Activated B cell treated with CpG ODN at 0.5 μM for 24 hours (primary cell): Measurements from ENCODE around the gene SRRM4. TPM values are rescaled to one million over a fixed set of nuclear protein-coding genes. Genes with fewer than 3 reads are reported as not detected.

Experiments used
- ATAC-seq: fragments of 200-7000 bp; cut with Tn5 transposase; one replicate; pipeline ENCODE4 v1.10.0; 2021; ENCODE audit warnings: low read depth, mild to moderate bottlenecking, moderate library complexity
- CTCF ChIA-PET: fragments of 350-600 bp; sonication (Branson Sonifier 250); formaldehyde crosslinking; loops from one replicate; lab custom pipeline; 2021; ENCODE audit warnings: antibody characterized with exemption; lab: Charles Lee
- POLR2A ChIA-PET: fragments of 350-600 bp; sonication (Branson Sonifier 250); formaldehyde crosslinking; loops from one replicate; lab custom pipeline; 2021; ENCODE audit warnings: antibody characterized with exemption; lab: Charles Lee
- DNase-seq: peaks from one replicate; pipeline ENCODE4 v3.0.0; 2022
- H3K27ac Mint-ChIP-seq: one replicate; pipeline ENCODE4 v1.8.0; 2020; ENCODE audit warnings: mixed read lengths
- H3K27me3 Mint-ChIP-seq: one replicate; pipeline ENCODE4 v1.8.0; 2021; ENCODE audit warnings: mixed read lengths
- H3K36me3 Mint-ChIP-seq: one replicate; pipeline ENCODE4 v1.8.0; 2021; ENCODE audit warnings: low read depth, mixed read lengths
- H3K4me1 Mint-ChIP-seq: one replicate; pipeline ENCODE4 v1.8.0; 2021; ENCODE audit warnings: mixed read lengths
- H3K4me3 Mint-ChIP-seq: one replicate; pipeline ENCODE4 v1.8.0; 2020; ENCODE audit warnings: mild to moderate bottlenecking, mixed read lengths
- H3K9me3 Mint-ChIP-seq: one replicate; pipeline ENCODE4 v1.8.0; 2020; ENCODE audit warnings: mixed read lengths
- CTCF ChIP-seq: fragments of 200-600 bp; IDR thresholded peaks from one replicate; pipeline ENCODE4 v1.8.0; 2022; ENCODE audit warnings: antibody characterized with exemption, mild to moderate bottlenecking
- intact Hi-C: fragments of 100-400 bp; cut with micrococcal nuclease; formaldehyde crosslinking; loops from one replicate; pipeline ENCODE4 v1.15.1; 2024
- total RNA-seq: library from RNA; stranded (reverse); gene quantifications from 2 replicates; pipeline ENCODE4 v1.2.3, GENCODE V29; 2022

SRRM4 gene
- total RNA-seq, 1 donor from 2014 or later, result not detected

GRCh38 chr12:119075222-119075787 is 94.0 kb downstream of the SRRM4 start:
- ChIA-PET POLR2A (no interaction called here), CTCF (no interaction called here)
- Mint-ChIP-seq H3K4me3 (no peak overlapping the region), H3K9me3 (no peaks in the 10 kb centered on the region), H3K36me3 (no peaks in the 10 kb centered on the region), H3K27ac (no peak overlapping the region), H3K4me1 (no peaks in the 10 kb centered on the region), H3K27me3 (no peaks in the 10 kb centered on the region)
- ATAC-seq, result no peak
- intact Hi-C loops, result no loop called here
- no peak for TF ChIP-seq CTCF
- DNase-seq, result no peak

DNA sequence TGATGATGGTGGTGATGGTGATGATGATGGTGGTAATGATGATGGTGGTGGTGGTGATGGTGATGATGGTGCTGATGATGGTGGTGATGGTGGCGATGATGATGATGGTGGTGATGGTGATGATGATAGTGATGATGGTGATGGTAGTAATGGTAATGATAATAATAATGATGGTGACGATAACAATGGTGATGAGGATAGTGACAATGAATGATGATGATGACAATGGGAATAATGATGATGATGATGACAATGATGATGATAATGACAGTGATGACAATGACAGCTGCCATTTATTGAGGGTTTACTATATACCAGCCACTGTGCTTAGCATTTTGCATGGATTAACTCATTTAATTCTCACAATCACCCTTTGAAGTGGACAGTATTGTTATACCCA is 94.6 kb downstream of the SRRM4 start:
- intact Hi-C loops, result no loop called here
- TF ChIP-seq CTCF, result no peak
- no peaks in the 10 kb centered on the region for H3K27me3 Mint-ChIP-seq

DNA sequence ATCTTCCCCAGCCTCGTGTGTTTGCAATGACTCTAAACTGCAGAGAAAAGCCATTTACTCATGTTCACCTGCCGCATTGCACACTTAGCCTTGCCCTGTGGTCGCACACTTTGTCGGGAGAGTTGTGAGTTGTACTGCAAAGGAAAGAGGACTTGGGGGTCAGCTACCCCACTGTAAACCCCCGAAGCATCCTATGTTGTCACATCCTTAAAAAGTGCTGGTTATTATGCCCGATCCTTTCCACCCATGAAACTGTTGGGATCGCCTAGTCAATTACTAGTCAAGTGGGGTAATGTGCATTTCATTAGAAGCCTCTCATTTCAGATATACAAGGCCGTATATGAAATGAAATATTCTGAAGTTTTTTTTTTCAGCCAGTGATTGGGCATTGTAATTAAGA is 98.2 kb downstream of the SRRM4 start:
- POLR2A ChIA-PET, result no interaction called here
- intact Hi-C loops, result no loop called here
- H3K9me3 Mint-ChIP-seq, result no peaks in the 10 kb centered on the region

More for the DNA sequence above, 94.6 kb downstream of the SRRM4 start:
- no peak overlapping the region for H3K27ac Mint-ChIP-seq
- ChIA-PET POLR2A (no interaction called here), CTCF (no interaction called here)
- H3K36me3 Mint-ChIP-seq, result no peaks in the 10 kb centered on the region
- H3K4me1 Mint-ChIP-seq, result no peaks in the 10 kb centered on the region
- DNase-seq (no peak), ATAC-seq (no peak)
- H3K9me3 Mint-ChIP-seq, result no peaks in the 10 kb centered on the region
- H3K4me3 Mint-ChIP-seq, result no peak overlapping the region

GRCh38 chr12:119082016-119082415 is 100.7 kb downstream of the SRRM4 start:
- H3K4me3 Mint-ChIP-seq, result no peak overlapping the region
- no peak for ATAC-seq
- no peak overlapping the region for H3K27ac Mint-ChIP-seq
- H3K36me3 Mint-ChIP-seq, result no peaks in the 10 kb centered on the region
- no peak for DNase-seq
- CTCF ChIA-PET, result no interaction called here
- POLR2A ChIA-PET, result no interaction called here
- H3K4me1 Mint-ChIP-seq, result no peaks in the 10 kb centered on the region
- intact Hi-C loops, result no loop called here
- peaks cover 5% of the 10 kb centered on the region for H3K27me3 Mint-ChIP-seq
- no peaks in the 10 kb centered on the region for H3K9me3 Mint-ChIP-seq
- TF ChIP-seq CTCF, result no peak

More for the DNA sequence above, 98.2 kb downstream of the SRRM4 start:
- TF ChIP-seq CTCF, result no peak
- DNase-seq, result no peak
- ATAC-seq, result no peak
- Mint-ChIP-seq H3K4me3 (no peak overlapping the region), H3K4me1 (no peaks in the 10 kb centered on the region), H3K27ac (no peak overlapping the region), H3K27me3 (peaks cover 2% of the 10 kb centered on the region), H3K36me3 (no peaks in the 10 kb centered on the region)
- CTCF ChIA-PET, result no interaction called here

DNA sequence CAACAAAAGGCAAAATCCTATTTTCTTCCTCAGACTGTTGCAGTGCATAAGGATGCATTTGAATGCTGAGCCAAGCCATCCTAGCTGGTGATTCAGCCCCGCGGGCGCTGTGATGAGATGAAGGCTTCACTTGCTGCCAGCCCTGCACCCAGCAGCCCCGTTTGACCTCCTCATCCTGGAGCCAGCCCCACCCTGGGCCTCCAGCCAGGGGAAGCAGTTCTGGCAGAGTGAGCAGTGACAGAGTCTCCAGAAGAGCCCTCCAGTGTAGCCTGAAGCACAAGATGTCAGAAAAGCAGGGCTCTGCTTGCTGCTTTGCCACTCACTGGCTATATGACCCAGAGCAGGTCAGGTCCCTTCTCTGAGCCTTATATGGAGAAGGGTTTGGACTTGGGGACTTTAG is 101.2 kb downstream of the SRRM4 start:
- Mint-ChIP-seq H3K36me3 (no peaks in the 10 kb centered on the region), H3K4me3 (no peak overlapping the region), H3K27me3 (peaks cover 6% of the 10 kb centered on the region), H3K27ac (no peak overlapping the region), H3K4me1 (no peaks in the 10 kb centered on the region), H3K9me3 (no peaks in the 10 kb centered on the region)
- ChIA-PET POLR2A (no interaction called here), CTCF (no interaction called here)
- ATAC-seq, result no peak
- TF ChIP-seq CTCF, result no peak
- intact Hi-C loops, result no loop called here
- DNase-seq, result no peak
